Right lung (tissue), 5 donors: ENCODE data around the gene CYP4A22. TPM values are rescaled to one million over a fixed set of nuclear protein-coding genes. Genes with fewer than 3 reads are reported as not detected.

Experiments used
- polyA plus RNA-seq, 5 donors: library from polyadenylated mRNA; unstranded; fragments of 120-200 nt; gene quantifications; one replicate each; pipeline versions ENCODE4 v1.2.1 to v1.2.3, GENCODE V29; 2013; ENCODE audit warnings: inconsistent platforms in 1 of 5, low replicate concordance in 1 of 5; ENCODE audit not compliant: insufficient read length in 5 of 5, insufficient read depth in 1 of 5

The CYP4A22 gene
- polyA plus RNA-seq, 5 donors, result 0.09 to 0.27 (median 0.11) TPM; not detected in 1

Other genes with a start within 250 kb of the CYP4A22 start
- 1 to 10 TPM in 1 of 5 donors, under 1 TPM in 3, not detected in 1; 0.08 to 2.4 (median 0.25) TPM for gene CYP4A11, start 196.0 kb upstream of the CYP4A22 start, polyA plus RNA-seq
- 1 to 10 TPM; 4.7 to 6.2 (median 5.1) TPM for gene CYP4X1, start 113.8 kb upstream of the CYP4A22 start, polyA plus RNA-seq
- under 1 TPM; 0.19 to 0.55 (median 0.35) TPM for gene CYP4Z1, start 70.2 kb upstream of the CYP4A22 start, polyA plus RNA-seq
- gene PDZK1IP1, start 52.6 kb downstream of the CYP4A22 start, polyA plus RNA-seq, result 1 to 10 TPM in 4 of 5 donors, under 1 TPM in 1; 0.44 to 1.7 (median 1.2) TPM
- gene TAL1, start 94.8 kb downstream of the CYP4A22 start, polyA plus RNA-seq, result 10 to 100 TPM in 1 of 5 donors, 1 to 10 TPM in 4; 8.2 to 11.9 (median 8.8) TPM
- gene STIL, start 176.7 kb downstream of the CYP4A22 start, polyA plus RNA-seq, result 10 to 100 TPM in 2 of 5 donors, 1 to 10 TPM in 3; 5.8 to 14.4 (median 9.8) TPM
- gene CMPK1, start 196.3 kb downstream of the CYP4A22 start, polyA plus RNA-seq, result 100 to 1,000 TPM in 2 of 5 donors, 10 to 100 TPM in 3; 80.2 to 103 (median 95.6) TPM